Cerebellar cortex (tissue), 1 donor: ENCODE data around the gene ACVR1.
A peak's percentile ranks its signal among the peaks of the same experiment; 100 is the strongest.

ENCODE experiments used
- DNase-seq: peaks from one replicate; pipeline ENCODE4 v3.0.0-alpha.2; 2015; ENCODE audit warnings: low spot score

Gene ACVR1

DNA sequence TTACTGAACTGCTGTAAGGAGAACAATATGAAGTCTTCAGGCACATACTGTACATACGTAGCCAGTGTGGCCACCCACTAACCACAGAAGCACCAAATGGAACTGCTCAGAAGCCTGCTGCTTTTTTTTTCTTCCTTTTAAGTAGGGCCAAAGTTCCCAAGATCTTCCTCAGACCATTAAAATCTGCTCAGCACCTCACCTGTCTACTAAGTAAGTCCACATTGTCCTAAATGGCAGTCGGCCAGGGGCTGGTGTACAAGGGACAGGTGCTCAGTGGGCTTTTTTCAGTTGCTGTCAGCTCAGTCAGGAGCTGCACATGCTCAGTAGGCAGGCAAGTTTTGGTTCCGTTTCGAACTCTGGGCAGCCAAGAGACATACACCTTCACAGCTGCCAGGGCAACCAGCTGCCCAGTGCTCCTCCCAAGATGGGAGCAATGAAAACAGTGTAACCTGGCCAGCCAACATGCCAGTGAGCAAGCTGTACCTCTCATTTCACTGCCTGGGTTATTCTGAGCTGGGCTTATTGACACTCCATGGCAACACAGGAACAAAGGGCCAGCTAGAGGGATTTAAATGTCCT lies 86.1 kb downstream of the ACVR1 start:
- DNase-seq, result peak; percentile 55

DNA sequence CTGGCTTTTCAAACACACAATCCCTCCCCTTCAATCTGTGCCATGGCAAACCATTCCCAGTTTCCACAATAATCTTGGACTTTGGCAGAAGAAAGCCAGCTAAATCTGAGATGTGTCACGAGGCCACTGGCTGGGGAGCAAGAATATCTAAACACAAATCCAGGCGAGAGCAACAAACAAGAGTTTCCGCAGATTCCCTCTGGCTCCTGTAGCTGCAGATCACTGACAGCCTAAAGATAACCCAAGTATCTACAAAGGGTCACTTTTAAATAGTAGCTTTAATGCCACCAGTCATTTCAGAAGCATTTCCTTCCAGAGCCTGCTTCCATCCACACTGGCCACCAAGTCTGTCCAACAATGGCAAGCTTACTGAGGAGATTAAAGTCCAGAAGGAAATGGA lies 86.9 kb downstream of the ACVR1 start:
- peak; percentile 59 for DNase-seq

DNA sequence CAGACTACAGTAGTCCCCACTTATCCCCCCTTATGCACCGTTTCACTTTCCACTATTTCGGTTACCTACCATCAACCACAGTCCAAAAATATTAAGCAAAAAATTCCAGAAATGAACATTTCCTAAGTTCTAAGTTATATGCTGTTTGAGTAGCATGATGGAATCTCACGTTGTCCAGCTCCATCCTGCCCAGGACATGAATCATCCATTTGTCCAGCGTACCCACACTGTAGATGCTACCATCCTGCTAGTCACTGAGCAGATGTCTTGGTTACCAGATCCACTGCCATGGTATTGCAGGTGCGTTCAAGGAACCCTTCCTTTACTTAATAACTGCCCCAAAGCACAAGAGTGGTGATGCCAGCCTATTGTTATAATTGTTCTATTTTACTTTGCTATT lies 87.9 kb downstream of the ACVR1 start:
- no peak for DNase-seq

DNA sequence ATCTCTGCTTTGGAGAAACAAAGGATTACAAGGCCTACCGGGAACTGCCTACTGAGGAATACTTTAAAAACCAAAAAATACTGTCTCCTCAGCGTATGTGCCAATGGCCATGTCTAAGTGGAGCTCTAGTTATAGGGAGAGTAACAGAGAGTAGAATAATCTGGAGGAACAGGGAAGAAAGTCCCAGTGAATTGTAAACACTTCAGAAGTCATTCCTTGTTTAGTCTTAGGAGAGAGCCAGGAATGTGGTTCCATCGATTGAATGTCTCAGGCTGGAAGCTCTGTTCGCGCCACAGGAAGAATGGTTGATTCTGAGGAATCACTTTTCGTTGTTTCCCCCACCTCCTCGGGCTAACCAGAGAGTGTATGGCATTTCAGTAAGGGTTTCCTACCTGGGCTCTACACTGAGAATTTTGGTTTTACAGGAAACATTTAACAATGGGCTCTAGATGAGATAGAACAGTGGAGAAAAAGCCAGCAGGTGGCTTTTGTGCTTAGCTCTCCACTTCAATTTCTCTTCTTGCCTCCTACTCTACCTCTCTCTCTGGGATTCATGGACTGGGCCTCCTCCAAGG lies 88.7 kb downstream of the ACVR1 start:
- no peak for DNase-seq

DNA sequence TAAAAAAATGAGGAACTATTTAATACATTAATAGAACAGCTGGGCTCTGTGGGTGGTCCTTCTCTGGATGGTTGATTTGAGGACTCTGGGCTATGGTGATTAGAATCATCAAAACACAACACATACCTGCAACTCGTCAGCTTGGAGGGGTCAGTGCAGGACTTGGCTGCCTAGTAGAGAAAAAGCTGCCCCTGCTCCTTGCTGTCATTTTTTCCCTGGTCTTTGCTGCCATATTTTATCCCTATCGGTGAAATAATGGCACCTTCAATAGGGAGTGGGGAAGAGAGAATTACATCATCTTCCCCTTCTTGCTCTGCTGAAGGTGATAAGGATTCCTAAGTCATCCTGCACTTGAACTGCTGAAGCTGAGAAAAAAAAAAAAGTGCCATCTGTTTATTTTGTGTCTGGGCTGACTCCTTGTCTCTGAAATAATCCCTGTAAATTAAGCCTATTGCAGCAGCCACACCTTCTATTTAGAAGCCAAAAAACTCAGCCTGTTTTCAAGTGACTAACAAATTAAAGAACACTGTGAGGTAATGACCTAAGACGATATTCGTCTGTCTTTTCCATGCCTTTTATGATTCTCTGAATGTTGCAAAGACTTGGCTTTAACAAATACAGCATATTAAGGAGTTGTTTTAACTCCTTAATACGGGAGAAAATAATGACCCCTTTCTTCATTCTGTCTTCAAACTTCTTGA lies 89.3 kb downstream of the ACVR1 start:
- peak; percentile 61 for DNase-seq

DNA sequence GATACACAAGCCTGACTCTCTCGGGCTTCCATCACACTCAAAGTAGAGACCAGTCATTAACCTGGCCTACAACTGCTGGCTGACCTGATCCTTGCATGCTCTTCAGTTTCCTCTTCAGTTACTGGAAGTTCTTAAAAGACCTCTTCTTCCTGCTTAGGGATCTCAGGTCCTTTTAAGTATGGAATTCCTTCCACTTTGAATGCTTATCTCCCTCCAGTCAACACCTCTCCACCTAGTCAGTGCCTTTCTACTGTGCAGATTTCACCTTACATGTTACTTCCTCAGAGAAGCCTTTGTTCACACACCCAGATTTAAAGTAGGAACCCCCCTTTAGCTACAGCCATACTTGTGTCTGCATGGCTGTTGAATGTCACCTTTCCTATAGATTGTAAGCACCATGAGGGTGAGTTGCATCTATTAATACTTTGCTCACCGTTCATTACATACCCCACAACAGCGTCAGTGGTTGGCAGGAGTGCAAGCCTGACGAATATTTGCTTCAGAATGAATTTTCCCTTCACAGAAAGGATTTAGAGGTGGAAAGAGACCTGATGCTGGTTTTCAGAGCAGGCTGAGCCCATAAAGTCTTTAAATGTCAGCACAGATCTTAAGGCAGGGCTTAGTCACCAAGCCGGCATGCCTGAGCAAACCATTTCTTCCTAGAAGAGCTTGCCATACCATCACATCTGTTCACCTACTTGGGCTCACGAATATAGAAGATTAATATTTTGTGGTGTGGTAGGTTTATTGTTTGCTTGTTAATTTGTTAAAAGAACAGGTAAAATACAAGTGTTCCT lies 90.1 kb downstream of the ACVR1 start:
- DNase-seq, result no peak

DNA sequence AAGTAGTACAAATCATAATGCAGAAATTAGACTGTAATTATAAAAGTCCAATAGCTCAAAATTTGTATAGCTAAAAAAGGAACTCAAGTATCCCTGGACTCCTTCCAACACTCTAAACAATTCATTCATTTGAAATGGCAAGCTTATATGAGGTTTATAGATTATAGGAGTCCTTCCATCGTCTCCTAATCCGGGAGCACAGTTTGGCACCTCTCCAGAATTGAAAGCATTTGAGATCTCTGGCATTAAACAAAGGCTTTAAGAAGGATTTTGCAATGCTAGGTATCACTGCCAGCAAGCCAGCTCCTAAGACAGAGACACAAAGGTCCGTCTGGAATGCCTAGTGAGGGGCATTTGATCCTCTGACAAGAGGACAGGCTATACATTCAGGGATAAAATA lies 90.9 kb downstream of the ACVR1 start:
- peak; percentile 41 for DNase-seq

DNA sequence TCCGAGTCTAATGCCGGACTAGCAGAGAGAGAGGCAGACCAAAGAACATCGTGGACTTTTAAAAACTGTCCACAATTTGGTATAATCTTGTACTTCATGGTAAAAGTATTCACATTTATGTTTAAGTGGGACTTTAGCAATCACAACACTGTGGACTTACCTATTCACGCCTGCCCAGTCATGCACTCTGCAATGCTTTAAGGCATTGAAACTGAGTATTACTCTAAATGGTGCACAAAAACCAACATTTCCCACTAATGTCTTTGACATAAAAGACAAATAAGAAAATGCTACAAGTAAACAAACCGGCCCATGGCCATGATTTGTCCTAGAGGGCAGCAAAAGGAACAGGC lies 91.3 kb downstream of the ACVR1 start:
- no peak for DNase-seq

DNA sequence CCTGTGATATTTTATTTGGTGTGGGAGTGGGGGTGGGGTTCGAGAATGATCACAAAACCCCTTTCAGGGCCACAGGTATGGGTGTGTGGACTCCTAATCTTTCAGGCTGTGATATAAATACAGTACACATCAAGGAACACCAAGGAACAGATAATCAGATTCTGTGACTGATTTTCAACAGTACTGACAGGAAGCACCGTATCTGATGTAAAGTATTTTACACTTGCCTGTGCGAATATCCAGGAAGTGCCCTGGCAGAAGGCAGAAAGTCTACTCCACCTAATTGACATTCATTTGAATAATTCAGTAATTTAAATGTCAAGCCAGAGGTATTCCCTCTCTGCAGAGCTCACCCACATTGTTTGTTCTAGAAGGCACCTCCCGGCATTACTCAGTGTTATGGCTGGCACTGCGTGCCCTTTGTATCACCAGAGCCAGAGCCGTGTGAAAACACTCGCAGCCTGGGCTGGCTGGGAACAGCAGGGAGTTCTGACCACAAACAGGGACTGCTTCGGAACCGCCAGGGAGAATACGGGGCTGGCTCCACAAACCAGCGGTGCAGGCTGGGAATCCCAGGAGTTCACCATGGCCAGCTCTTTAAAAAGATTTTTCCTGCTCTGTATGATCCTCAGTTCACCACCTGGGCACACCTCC lies 91.8 kb downstream of the ACVR1 start:
- DNase-seq, result peak; percentile 65

DNA sequence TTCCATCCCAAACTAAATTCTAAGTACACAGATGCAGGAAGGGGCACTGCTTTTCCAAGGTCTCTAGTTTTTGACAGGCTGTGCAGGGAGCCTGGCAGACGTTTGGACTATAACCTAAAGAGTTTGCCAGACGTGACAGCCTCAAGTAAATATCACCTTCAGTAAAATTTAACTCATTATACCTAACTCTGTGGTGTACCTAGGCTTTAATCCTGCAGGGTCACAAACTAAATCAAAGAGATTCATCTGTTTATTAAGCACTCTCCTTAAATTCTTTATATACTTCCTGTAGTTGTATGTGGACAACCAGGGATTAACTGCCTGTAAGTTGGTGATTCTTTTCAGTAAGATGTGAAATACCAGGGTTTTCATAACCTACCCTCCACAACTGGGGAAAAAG lies 92.9 kb downstream of the ACVR1 start:
- no peak for DNase-seq

DNA sequence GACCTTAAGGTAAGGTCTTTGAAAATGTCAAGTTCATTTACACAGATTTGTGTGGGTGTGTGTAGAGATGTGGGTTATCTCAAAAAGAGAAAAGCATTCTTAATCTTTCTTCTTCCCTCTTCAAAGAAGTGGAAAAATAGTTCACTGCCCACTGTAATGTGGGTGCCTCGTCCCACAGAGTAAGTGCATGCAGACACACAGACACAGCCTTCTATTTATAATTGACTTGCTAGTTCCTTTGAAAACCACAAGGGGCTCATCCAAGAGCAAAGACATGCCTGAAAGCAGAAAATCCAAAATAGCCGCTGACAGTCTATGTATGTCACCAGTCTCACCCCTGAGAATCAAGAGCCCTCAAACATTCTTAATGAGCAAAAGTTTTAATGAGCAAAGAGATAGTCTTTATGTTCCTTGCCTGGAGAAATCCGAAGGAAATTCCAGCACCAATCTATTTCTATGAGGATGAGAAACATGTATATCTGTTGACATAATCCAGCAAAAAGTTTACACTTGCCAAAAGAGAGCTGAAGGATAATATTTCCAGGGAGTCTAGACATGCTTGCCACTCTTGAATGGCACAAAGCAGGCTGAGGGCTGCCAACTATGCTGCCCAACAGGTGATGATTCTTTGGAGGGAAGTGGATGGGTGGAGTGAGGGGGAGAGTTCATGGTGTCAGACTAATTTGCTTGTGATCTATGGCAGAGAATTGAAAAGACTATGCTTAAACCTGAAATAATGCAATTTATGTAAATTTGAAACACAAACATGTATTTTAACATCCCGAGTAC lies 93.9 kb downstream of the ACVR1 start:
- DNase-seq, result no peak

DNA sequence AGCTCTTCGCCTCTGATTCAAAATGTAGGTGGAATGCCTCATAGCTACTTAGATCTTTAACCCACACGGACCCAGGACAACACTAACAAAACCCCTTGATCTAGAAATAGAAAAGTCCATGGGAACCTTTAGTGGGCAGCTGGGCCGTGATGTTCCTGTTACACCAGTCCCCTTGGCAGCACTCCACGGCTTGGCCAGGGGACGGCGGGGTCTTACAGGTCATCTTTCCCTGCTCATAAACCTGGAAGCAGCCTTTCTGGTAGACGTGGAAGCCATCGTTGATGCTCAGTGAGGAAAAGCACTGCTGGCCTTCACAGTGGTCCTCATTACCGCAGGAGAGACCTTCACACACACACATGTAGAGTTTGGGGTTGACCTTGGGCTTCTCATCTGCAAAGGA lies 95.9 kb downstream of the ACVR1 start:
- DNase-seq, result no peak

DNA sequence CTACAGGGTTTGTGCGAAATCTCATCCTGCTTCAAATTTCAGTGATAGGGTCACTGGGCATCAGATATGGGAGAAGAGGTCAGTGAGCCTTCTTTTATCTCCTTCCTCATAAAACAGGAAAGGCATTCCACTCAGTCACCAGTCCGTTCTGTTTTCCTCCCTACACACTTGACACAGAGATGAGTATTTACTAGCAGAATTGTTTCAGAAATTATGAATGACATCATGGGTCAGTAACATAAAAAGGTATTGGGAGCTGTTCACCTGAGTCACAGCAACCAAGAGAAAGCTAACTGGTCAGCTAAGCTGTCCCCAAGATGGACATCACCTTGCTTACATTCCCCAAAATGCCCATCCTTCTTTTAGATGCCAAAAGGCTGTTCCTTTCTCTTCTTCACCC lies 96.3 kb downstream of the ACVR1 start:
- no peak for DNase-seq

DNA sequence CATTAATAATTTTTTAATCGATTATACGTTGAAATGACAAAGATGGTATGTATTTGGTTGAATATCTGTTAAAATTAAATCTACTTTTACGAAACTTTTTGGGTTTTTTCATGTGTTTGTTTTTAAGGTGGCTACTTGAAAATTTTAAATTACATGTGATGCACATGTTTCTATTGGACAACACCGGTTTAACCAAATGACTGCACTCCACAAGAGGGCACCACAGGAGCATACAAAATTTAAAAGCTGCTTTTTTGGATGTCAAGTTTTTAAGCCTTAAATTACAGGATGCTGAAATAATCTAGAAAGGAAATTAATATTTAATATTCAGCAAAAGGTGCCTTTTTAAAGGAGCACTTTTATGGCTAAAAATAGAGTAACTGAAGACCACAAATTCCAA lies 98.7 kb downstream of the ACVR1 start:
- peak; percentile 47 for DNase-seq

DNA sequence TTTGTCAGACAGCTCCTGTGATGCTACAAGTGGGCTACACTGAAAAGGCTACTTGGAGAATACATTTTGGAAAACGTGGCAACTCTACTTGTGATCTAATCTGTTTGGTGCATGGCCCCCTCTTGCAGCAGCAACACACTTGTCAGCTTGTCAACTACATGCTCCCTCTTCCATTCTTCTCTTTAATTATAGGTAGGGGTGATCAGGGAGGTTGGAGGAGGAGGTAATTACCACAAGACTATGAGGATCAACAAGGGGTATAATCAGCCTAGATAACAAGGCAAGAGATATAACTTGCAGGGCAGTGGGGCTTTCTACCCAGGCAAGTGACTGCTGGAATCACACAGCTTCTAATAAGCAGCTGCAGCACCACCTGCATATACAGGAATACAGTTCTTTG lies 104.9 kb downstream of the ACVR1 start:
- DNase-seq, result no peak

DNA sequence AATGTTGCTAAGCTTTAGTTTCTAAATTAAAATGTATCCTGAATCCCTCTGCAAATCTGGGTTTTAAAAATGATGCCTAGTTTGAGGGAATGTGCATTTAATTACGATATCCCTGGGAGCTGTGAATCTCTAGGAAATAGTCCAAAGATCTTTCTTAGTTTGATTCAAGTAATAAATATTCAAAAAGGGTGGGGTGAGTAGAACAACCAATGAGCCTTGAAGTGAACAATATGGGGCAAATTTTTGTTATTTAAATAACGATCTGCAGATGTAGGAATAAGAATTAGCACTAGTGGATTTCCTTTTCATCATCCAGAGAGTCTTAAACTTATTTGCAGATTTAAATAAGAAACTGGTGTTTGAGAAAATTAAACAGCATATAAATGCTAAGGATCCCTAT lies 106.3 kb downstream of the ACVR1 start:
- DNase-seq, result no peak

DNA sequence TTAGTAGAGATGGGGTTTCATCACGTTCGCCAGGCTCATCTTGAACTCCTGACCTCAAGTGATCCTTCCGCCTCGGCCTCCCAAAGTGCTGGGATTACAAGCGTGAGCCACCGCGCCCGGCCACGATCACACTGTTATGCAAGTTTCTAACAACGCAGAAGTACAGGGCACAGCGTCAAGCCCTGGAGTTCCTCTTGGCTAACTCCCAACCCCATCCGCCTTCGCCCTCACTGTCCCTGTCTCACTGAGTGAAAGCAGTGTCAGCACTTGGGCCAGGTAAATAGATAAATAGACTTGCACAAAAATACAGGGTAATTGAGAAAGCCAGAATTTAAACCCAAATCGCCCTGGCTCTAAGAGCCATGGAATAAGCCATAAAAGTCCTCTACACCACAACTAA lies 111.7 kb downstream of the ACVR1 start:
- no peak for DNase-seq

DNA sequence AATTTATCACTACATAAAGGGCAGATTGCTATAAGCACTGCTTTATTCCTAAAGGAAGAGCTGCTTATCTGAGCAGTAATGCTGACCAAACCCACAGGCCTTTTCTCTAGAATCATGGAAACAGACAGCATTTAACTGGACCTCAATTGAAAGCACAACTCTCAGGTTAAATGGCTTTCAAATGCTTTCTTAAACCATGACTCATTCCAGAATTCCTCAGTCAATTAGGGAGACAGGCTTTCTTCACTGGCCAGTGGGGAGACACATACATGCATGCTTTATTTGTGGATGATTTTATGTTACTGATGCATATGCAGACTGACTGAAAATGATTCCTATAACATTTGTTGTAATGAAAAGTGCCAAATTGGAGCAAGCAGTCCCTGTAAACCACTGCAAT lies 114.6 kb downstream of the ACVR1 start:
- no peak for DNase-seq

DNA sequence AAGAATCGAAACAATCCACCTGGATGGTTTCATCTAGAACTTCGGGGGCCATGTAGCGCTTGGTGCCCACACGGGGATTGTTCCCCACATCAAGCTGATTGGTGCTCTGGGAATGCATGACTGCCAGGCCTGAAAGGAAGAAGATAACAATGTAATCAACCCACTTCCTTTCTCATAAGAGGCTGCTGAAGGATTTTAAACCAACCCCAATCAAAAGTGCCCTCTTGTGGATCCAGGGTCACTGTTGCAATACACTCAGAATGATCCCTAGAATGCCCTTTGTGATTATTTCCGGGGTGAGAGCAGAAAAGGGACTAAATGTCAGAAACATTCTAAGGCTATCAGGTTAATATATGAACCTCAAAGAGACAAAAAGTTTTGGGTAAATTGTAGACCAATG lies 115.2 kb downstream of the ACVR1 start:
- DNase-seq, result no peak

DNA sequence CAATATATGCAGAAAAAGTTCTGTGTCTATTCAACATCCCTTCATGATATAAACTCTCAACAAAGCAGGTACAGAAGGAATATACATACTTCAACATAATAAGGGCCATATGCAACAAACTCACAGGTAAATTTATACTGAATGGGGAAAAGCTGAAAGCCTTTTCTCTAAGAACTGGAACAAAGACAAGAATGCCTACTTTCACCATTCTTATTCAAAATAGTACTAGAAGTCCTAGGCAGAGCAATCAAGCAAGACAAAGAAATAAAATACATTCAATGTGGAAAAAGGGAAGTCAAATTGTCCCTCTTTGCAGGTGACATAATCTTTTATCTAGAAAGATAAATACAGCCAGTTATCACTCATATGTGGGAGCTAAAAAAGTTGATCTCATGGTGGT lies 116.3 kb downstream of the ACVR1 start:
- DNase-seq, result no peak

DNA sequence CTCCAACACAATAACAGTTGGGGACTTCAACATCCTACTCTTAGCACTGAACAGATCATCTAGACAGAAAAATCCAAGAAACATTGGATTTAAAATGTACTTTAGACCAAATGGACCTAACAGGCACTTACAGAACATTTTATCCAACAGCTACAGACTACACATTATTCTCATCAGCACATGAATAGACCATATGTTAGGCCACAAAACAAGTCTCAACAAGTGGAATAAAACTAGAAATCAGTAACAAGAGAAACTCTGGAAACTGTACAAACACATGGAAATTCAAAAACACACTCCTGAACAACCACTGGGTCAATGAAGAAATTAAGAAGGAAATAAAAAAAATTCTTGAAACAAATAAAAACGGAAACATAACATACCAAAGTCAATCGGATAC lies 117.5 kb downstream of the ACVR1 start:
- DNase-seq, result no peak

DNA sequence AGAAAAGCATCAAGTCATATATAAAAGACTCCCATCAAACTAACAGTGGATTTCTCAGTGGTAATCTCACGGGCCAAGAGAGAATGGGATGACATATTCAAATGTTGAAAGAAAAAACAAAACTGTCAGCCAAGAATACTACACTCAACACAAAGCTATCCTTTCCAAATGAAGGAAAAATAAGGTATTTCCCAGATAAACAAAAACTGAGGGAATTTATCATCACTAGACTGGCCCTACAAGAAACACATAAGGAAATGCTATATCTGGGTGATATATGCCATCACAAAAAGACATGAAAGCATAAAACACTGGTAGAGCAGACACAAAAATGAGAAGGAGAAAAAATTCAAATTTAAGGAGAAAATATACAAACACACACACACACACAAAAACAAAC lies 118.6 kb downstream of the ACVR1 start:
- no peak for DNase-seq
